ENCODE measurements around the gene TANC1.
A peak's percentile ranks its signal among the peaks of the same experiment; 100 is the strongest.

The TANC1 gene

DNA sequence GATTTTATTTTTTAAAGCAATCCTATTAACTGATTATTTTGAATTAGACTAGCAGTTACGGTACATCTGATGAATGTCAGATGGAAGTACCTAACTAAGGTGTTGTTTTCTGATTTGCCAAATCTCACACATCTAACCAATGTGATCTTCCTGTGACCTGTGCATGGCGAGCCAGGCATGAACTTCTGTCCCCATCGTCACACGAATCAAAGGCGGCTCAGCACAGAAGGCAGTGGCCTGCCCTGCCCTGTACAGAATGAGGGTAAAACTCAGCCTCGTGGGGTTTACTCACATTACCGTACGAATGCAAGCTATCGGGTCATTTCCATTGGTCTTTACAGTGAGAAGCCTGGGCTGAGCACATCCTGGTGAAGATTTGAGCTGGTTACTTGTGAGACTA is 230.8 kb downstream of the TANC1 start:
- DNase-seq (ENCODE audit: low spot score), result no peak
- in situ Hi-C loops (cut with MboI; ENCODE audit: low pct_unique_long_range_greater_than_20kb, low sequenced_read_pairs, unreplicated experiment), result no loop called here
- TF ChIP-seq, protein P1, sequence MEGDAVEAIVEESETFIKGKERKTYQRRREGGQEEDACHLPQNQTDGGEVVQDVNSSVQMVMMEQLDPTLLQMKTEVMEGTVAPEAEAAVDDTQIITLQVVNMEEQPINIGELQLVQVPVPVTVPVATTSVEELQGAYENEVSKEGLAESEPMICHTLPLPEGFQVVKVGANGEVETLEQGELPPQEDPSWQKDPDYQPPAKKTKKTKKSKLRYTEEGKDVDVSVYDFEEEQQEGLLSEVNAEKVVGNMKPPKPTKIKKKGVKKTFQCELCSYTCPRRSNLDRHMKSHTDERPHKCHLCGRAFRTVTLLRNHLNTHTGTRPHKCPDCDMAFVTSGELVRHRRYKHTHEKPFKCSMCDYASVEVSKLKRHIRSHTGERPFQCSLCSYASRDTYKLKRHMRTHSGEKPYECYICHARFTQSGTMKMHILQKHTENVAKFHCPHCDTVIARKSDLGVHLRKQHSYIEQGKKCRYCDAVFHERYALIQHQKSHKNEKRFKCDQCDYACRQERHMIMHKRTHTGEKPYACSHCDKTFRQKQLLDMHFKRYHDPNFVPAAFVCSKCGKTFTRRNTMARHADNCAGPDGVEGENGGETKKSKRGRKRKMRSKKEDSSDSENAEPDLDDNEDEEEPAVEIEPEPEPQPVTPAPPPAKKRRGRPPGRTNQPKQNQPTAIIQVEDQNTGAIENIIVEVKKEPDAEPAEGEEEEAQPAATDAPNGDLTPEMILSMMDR (IDR thresholded peaks at IDR 0.05; ENCODE audit: extremely low read depth, insufficient read depth, missing control alignments), result no peak

DNA sequence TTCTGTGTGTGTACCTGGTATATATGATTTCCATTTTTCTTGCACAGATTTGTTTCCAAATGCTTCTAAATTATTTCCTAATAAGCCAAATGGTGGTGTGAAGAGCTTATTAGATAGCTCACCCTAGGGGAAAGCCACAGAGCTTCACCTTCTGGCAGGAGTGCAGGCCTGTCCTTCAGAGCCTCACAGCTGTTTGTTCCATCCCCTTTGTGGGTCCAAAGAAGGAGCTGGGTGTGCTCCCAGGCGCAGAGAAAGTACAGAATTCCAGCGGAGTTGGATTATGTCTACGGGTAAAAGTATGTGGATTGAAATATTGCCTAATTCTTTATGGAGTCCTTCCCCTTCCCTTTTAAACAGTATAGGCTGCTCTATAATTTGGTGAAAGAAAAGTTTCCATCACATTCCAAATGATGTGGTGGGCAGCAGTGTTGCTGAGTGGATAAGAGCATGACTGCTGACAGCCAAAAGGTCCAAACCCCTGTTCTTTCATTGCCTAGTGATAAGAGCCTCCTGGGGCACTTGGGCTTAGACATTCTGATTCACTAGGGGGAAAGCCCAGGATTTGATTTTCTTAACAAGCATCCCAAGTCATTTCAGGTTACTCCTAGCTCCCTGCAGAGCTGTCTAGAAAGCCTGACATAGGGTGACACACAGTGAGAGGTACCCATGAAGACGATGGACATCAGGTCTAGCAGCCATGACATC is 231.5 kb downstream of the TANC1 start:
- TF ChIP-seq, protein P1 (IDR thresholded peaks at IDR 0.05; ENCODE audit: extremely low read depth, insufficient read depth, missing control alignments), result no peak
- in situ Hi-C loops (cut with MboI; ENCODE audit: low pct_unique_long_range_greater_than_20kb, low sequenced_read_pairs, unreplicated experiment), result no loop called here
- no peak for DNase-seq (ENCODE audit: low spot score)

DNA sequence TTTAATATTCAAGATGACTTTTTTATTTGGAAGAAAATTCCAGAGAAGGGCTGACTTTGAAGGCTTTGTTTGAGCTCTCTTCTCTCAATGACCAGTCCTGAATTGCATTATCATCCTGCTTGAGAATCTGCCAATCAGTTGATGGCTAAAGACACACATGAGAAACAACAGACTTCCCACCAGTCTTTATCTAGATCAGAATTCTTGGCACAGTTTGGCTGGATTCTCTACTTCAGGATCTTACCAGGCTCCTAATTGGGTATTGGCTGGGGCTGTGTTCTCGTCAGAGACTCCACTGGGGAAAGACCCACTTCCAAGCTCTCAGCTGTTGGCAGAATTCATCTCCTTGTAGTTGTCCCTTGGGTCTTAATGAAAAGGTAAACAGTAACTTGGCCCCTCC is 232.1 kb downstream of the TANC1 start:
- no peak for DNase-seq (ENCODE audit: low spot score)

DNA sequence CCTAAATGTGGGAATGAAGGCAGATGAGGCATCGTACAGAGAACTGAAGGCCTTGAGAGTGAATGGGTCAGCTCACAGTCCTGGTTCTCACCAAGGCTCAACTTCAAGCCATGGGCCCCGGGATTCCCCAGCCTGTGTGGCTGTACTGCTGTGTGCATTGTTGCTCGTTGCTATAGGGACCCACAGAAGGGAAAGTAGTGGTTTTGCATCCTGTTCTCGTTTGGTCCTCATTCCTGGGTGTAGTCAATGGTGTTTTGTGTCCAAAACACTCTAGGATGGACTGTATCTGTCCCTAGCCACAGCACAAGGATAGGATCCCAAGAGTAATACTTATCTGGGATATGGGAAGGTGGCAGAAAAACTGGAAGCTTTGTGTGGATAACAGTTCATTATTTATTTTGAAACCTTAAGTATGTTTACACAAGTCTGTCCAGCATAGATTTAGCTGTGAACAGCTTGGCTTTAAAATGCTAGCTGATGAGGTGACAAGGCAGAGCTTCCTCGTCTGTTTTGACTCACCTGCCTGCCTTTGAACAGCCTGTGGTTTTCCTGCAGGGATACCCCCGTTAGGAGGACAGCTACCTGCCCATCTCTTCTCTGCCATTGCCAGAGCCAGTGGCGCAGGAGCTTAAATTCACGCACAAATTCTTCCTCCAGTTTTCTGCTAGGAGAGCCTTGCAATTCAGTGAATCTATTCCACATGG is 233.1 kb downstream of the TANC1 start:
- peak; percentile 87 for DNase-seq (ENCODE audit: low spot score)
- in situ Hi-C loops (cut with MboI; ENCODE audit: low pct_unique_long_range_greater_than_20kb, low sequenced_read_pairs, unreplicated experiment), result no loop called here
- TF ChIP-seq, protein P1 (IDR thresholded peaks at IDR 0.05; ENCODE audit: extremely low read depth, insufficient read depth, missing control alignments), result no peak

More for the DNA sequence above, 232.1 kb downstream of the TANC1 start:
- TF ChIP-seq, protein P1 (IDR thresholded peaks at IDR 0.05; ENCODE audit: extremely low read depth, insufficient read depth, missing control alignments), result no peak
- in situ Hi-C loops (cut with MboI; ENCODE audit: low pct_unique_long_range_greater_than_20kb, low sequenced_read_pairs, unreplicated experiment), result no loop called here

DNA sequence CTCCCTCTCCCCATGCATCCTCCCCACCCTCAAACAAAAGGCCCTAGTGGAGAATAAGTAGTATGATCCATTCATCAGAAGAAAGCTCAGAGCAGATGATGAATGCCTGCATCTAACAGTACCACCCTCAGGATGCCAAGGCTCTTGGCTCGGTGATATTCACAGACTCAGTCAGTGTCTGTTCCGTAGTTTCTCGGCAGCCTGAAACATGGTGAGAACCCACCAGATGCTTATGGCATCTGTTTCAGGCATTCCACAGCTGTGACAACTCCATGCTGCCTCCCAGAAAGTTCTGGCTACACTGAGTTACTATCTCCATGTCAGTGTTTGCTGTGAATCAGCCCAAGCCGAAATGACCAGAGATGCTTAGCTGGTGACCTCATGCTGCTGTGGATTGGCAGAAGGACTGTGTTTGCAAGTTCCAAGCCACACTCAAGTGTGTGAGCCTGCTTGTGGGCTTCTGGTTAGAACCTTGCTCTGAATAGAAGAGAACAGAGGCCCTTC is 234.2 kb downstream of the TANC1 start:
- in situ Hi-C loops (cut with MboI; ENCODE audit: low pct_unique_long_range_greater_than_20kb, low sequenced_read_pairs, unreplicated experiment), result no loop called here
- no peak for DNase-seq (ENCODE audit: low spot score)
- TF ChIP-seq, protein P1 (IDR thresholded peaks at IDR 0.05; ENCODE audit: extremely low read depth, insufficient read depth, missing control alignments), result no peak

DNA sequence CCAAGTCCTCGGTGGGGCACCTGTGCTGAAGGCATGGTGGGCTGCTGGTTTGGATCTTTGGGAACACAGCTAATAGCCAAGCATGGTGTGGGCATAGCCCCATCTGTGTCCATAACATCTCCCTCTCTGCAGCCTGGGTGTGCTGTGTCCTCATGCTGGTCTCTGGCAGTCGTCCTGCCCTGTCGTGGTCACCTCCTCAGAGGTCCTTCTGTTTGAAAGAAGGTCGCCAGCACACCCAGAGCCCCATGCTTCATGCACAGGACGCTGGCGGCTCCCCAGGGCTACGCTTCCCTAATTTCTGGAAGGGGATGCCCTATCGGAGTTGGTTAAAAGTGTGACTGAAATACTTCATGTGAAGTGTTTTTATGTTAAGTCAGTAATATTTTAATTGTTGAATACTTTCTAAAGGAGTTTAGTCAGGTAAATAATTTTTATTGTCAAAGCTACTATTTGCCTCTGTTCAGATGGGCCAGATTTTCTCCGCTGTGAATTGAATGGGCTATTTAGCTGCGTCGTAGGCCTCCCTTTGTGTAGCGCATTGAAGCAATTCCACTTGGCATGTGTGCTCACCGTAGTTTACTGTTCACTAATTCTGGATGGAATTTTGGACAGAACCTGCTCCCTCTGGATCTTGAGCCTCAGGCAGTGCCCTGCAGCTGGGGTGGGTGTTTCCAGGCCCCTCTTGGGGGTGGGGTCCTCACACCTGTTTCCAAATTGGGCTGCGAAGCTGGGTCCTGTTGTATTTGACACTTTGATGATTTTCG is 236.1 kb downstream of the TANC1 start:
- TF ChIP-seq, protein P1 (IDR thresholded peaks at IDR 0.05; ENCODE audit: extremely low read depth, insufficient read depth, missing control alignments), result no peak
- in situ Hi-C loops (cut with MboI; ENCODE audit: low pct_unique_long_range_greater_than_20kb, low sequenced_read_pairs, unreplicated experiment), result no loop called here
- DNase-seq (ENCODE audit: low spot score), result no peak
